HepG2 (cell line): ENCODE data around the gene CNTN4. TPM values are rescaled to one million over a fixed set of nuclear protein-coding genes. Genes with fewer than 3 reads are reported as not detected.

Experiments
- ATAC-seq: fragments of 200-7000 bp; cut with Tn5 transposase; 3 replicates; pipeline ENCODE4 v1.9.1; 2020; ENCODE audit warnings: mild to moderate bottlenecking, moderate library complexity
- BruUV-seq: library from RNA; stranded (reverse); fragments of 400-500 nt; replicated peaks from 2 replicates; lab custom pipeline; 2021; lab: Mats Ljungman, UMichigan
- CTCF ChIA-PET: fragments of 300-600 bp; formaldehyde crosslinking; extraction: SDS; loops from one replicate; lab custom pipeline; 2021; ENCODE audit warnings: low total read pairs, inconsistent platforms, low intra/inter-chr PET ratio; lab: Yijun Ruan, JAX
- POLR2A ChIA-PET: fragments of 350-600 bp; sonication (Branson Sonifier 250); formaldehyde crosslinking; loops from one replicate; lab custom pipeline; 2020; ENCODE audit warnings: antibody characterized with exemption, inconsistent platforms; lab: Yijun Ruan, JAX
- DNase-seq: peaks from one replicate; pipeline ENCODE4 v3.0.0-alpha.2; 2015; ENCODE audit warnings: low spot score
- FAIRE-seq: peaks from 3 replicates; lab custom pipeline; 2011; peaks lifted over from hg19 to GRCh38; lab: Jason Lieb, UNC
- H2AFZ ChIP-seq: one replicate; pipeline ENCODE4 v1.6.1; 2011; ENCODE audit warnings: low read length, inconsistent platforms
- H3K27ac ChIP-seq: fragments of 300-600 bp; 3 replicates; pipeline ENCODE4 v1.8.0; 2011; ENCODE audit warnings: mixed run types, mild to moderate bottlenecking, mixed read lengths, low read length, inconsistent platforms; ENCODE audit not compliant: insufficient read depth; ENCODE audit errors: extremely low read length
- H3K27me3 ChIP-seq, 2 experiments: fragments of 200-600 bp in 1 of 2; 2 replicates in 1 of 2; 3 replicates in 1 of 2; pipeline versions ENCODE4 v1.6.0 to v1.8.0; 2011; ENCODE audit warnings: low read length in 2 of 2, mild to moderate bottlenecking in 2 of 2, moderate library complexity in 2 of 2, inconsistent platforms in 1 of 2; ENCODE audit not compliant: insufficient read depth in 2 of 2, control insufficient read depth in 1 of 2
- H3K36me3 ChIP-seq, 2 experiments: fragments of 200-600 bp in 1 of 2; replicated peaks in 1 of 2; 2 replicates in 1 of 2; 3 replicates in 1 of 2; pipeline versions ENCODE4 v1.5.1 to v1.8.0; 2011; ENCODE audit warnings: low read length in 2 of 2, inconsistent platforms in 1 of 2; ENCODE audit not compliant: insufficient read depth in 2 of 2, control insufficient read depth in 1 of 2
- H3K4me1 ChIP-seq: 2 replicates; pipeline ENCODE4 v1.5.1; 2012; ENCODE audit warnings: low read length, inconsistent platforms; ENCODE audit not compliant: insufficient read depth
- H3K4me2 ChIP-seq: 2 replicates; pipeline ENCODE4 v1.6.0; 2011; ENCODE audit warnings: low read depth, low read length, inconsistent platforms
- H3K4me3 ChIP-seq, 3 experiments: fragments of 200-600 bp in 1 of 3; sonication (generic), shearing (Covaris generic) in 1 of 3; replicated peaks in 1 of 3; 2 replicates each; pipeline ENCODE4 v1.5.1; 2011 to 2016; ENCODE audit warnings: low read length in 3 of 3, inconsistent platforms in 2 of 3, low read depth in 2 of 3, mild to moderate bottlenecking in 2 of 3, control low read depth in 1 of 3, mixed read lengths in 1 of 3; ENCODE audit not compliant: insufficient read depth in 1 of 3
- H3K79me2 ChIP-seq: one replicate; pipeline ENCODE4 v1.6.1; 2011; ENCODE audit warnings: low read length, inconsistent platforms; ENCODE audit not compliant: insufficient read depth
- H3K9ac ChIP-seq: 2 replicates; pipeline ENCODE4 v1.6.0; 2011; ENCODE audit warnings: mild to moderate bottlenecking, low read depth, low read length, inconsistent platforms; ENCODE audit not compliant: insufficient read depth
- H3K9me3 ChIP-seq: 2 replicates; pipeline ENCODE4 v1.5.1; 2012; ENCODE audit warnings: mild to moderate bottlenecking, low read length
- H4K20me1 ChIP-seq: 2 replicates; pipeline ENCODE4 v1.6.0; 2011; ENCODE audit warnings: inconsistent platforms, mild to moderate bottlenecking, low read length, moderate library complexity; ENCODE audit not compliant: insufficient read depth
- HOXA3 ChIP-seq: sonication (generic); formaldehyde crosslinking; IDR thresholded peaks from 2 replicates; pipeline ENCODE4 v1.5.0; 2020; ENCODE audit warnings: missing genetic modification reagents
- PCBP2 ChIP-seq: fragments of 200-400 bp; formaldehyde crosslinking; optimal IDR thresholded peaks from 2 replicates; pipeline ENCODE3; 2018; ENCODE audit warnings: low read length, low read depth; ENCODE audit not compliant: poor library complexity, severe bottlenecking
- THAP11 ChIP-seq: IDR thresholded peaks from 2 replicates; pipeline ENCODE4 v1.6.1; 2016; ENCODE audit warnings: missing biosample characterization, missing genetic modification reagents
- ZIK1 ChIP-seq: sonication (generic); formaldehyde crosslinking; IDR thresholded peaks from 2 replicates; pipeline ENCODE4 v1.5.0; 2020; ENCODE audit warnings: mild to moderate bottlenecking, low read depth, missing genetic modification reagents, borderline replicate concordance
- ZNF205 ChIP-seq: IDR thresholded peaks from 2 replicates; pipeline ENCODE4 v1.6.1; 2018; ENCODE audit warnings: missing biosample characterization, missing genetic modification reagents
- ZNF660 ChIP-seq: sonication (generic); formaldehyde crosslinking; IDR thresholded peaks from 2 replicates; pipeline ENCODE4 v1.5.1; 2020; ENCODE audit warnings: mild to moderate bottlenecking, low read depth, missing genetic modification reagents, borderline replicate concordance
- ZNF776 ChIP-seq: sonication (generic); formaldehyde crosslinking; IDR thresholded peaks from 2 replicates; pipeline ENCODE4 v1.4.0; 2020; ENCODE audit warnings: mild to moderate bottlenecking, missing genetic modification reagents
- ZNF782 ChIP-seq: sonication (generic); formaldehyde crosslinking; IDR thresholded peaks from 2 replicates; pipeline ENCODE4 v1.4.0; 2020; ENCODE audit warnings: missing genetic modification reagents, mild to moderate bottlenecking, borderline replicate concordance
- WGBS: methylation state at CpG from one replicate; pipeline ENCODE4 v1.1.6; 2017; ENCODE audit warnings: low lambda C conversion rate; 5-methylcytosine and 5-hydroxymethylcytosine counted together
- in situ Hi-C: cut with HindIII; loops from 2 replicates; pipeline ENCODE4 v1.10.0; 2017; ENCODE audit warnings: low pct_unique_long_range_greater_than_20kb; ENCODE audit not compliant: extremely low pct_ligation_motif_present
- intact Hi-C: fragments of 100-400 bp; cut with micrococcal nuclease; formaldehyde crosslinking; loops from one replicate; pipeline ENCODE4 v1.10.0; 2022; ENCODE audit not compliant: unreplicated experiment
- polyA plus RNA-seq, 8 experiments: library from polyadenylated mRNA; depleted of rRNA in 3 of 8; stranded (reverse) in 7 of 8; unstranded in 1 of 8; fragments of >200 nt; fragmentation: Illumina TruSeq in 4 of 8; extraction: Trizol in 4 of 8; gene quantifications; 2 replicates each; pipeline versions ENCODE4 v1.2.1 to v1.2.3, GENCODE V29; 2011 to 2016; ENCODE audit warnings: low read depth in 4 of 8, missing spikeins in 1 of 8, mixed read lengths in 1 of 8; ENCODE audit not compliant: insufficient read depth in 1 of 8
- total RNA-seq, 5 experiments: library from RNA; depleted of rRNA; stranded (reverse); fragments of >200 nt; fragmentation: Illumina TruSeq; extraction: Trizol; gene quantifications; 2 replicates each; pipeline ENCODE4 v1.2.3, GENCODE V29; 2016; ENCODE audit warnings: low read depth in 1 of 5
- TF ChIP-seq, protein P1 (sequence below): sonication (generic); formaldehyde crosslinking; IDR thresholded peaks from 2 replicates; pipeline ENCODE4 v1.5.1; 2020; ENCODE audit warnings: missing genetic modification reagents, mild to moderate bottlenecking, borderline replicate concordance
- TF ChIP-seq, protein P2 (sequence below): fragments of 450-650 bp; IDR thresholded peaks from 2 replicates; pipeline ENCODE4 v1.6.1; 2016
- TF ChIP-seq, protein P3 (sequence below): sonication (generic); formaldehyde crosslinking; IDR thresholded peaks from 2 replicates; pipeline ENCODE4 v1.5.0; 2020; ENCODE audit warnings: mild to moderate bottlenecking, missing genetic modification reagents, borderline replicate concordance
- TF ChIP-seq, protein P4 (sequence below): sonication (generic); formaldehyde crosslinking; IDR thresholded peaks from 2 replicates; pipeline ENCODE4 v1.5.1; 2020; ENCODE audit warnings: mild to moderate bottlenecking, missing genetic modification reagents, moderate library complexity

Gene CNTN4
- total and polyA plus RNA-seq, 2 of the 13 experiments (the other 11 are each of a cell fraction or from before 2014, with no cell fraction given): 0.01 to 0.13 TPM

DNA sequence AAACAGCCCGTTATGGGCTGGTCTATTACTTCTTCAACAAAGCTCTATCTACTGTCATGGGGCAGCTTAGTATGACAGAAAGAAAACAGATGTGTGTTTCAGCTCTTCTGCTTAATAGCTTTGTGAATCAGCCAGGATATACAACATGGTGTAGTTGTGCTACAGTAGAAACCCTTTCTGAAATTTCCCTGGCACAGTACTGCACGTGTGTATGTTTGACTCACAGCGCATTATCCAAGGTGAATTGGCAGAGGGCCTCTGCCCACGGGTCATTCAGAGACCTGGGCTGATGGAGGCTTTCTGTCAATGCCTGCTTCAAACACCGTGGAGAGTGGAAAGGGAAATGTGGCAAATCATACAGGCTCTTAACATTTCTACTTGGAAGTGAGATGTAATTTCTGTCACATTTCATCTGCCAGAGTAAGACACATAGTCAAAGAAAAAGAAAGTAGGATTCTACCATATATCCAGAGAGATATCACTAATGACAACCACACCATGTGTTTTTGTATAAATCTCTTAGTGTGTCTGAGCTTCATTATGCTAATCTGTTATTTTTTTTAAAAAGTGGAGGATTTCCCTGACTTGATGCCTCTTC lies 505.1 kb downstream of the CNTN4 start (continued):
- TF ChIP-seq, protein P1, sequence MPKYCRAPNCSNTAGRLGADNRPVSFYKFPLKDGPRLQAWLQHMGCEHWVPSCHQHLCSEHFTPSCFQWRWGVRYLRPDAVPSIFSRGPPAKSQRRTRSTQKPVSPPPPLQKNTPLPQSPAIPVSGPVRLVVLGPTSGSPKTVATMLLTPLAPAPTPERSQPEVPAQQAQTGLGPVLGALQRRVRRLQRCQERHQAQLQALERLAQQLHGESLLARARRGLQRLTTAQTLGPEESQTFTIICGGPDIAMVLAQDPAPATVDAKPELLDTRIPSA (CRISPR knock-in tag): no peak
- no peak for TF ChIP-seq ZNF205 (CRISPR knock-in tag)
- TF ChIP-seq ZNF776 (CRISPR knock-in tag): no peak
- TF ChIP-seq ZIK1 (CRISPR knock-in tag): no peak

DNA sequence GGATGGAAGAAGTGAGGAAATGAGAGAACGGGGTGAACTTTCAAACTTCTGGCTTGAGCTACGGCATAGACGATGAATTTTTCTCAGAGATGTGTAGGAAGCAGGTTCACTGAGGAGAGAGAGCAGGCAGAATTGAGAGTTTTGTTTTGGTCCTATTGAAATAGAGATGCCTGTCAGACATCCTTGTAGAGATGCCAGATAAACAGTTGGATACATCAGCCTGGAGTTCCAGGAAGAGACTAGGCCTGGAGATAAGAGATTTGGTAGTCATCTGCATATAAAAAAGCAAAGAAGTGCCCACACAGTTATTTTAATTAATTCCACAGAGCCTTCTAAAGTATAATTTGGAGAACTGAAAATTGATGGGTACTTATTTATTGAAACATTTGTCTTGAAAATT lies 515.9 kb downstream of the CNTN4 start:
- Histone ChIP-seq H3K9ac (no peak overlapping the region), H3K36me3 (no peaks in the 10 kb centered on the region), H3K79me2 (no peaks in the 10 kb centered on the region), H3K9me3 (no peaks in the 10 kb centered on the region), H3K27ac (no peak overlapping the region), H3K4me1 (no peaks in the 10 kb centered on the region), H2AFZ (no peak overlapping the region), H3K4me3 (no peak overlapping the region), H4K20me1 (no peaks in the 10 kb centered on the region), H3K4me2 (no peak overlapping the region), H3K27me3 (no peaks in the 10 kb centered on the region)
- ChIA-PET POLR2A (no interaction called here), CTCF (no interaction called here)
- WGBS: 72% methylated on average over 3 of the region's 3 CpGs
- BruUV-seq: no TSS peak
- TF ChIP-seq, protein P2, sequence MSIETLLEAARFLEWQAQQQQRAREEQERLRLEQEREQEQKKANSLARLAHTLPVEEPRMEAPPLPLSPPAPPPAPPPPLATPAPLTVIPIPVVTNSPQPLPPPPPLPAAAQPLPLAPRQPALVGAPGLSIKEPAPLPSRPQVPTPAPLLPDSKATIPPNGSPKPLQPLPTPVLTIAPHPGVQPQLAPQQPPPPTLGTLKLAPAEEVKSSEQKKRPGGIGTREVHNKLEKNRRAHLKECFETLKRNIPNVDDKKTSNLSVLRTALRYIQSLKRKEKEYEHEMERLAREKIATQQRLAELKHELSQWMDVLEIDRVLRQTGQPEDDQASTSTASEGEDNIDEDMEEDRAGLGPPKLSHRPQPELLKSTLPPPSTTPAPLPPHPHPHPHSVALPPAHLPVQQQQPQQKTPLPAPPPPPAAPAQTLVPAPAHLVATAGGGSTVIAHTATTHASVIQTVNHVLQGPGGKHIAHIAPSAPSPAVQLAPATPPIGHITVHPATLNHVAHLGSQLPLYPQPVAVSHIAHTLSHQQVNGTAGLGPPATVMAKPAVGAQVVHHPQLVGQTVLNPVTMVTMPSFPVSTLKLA: no peak
- TF ChIP-seq ZNF782 (no peak), ZNF660 (CRISPR knock-in tag) (no peak), HOXA3 (CRISPR knock-in tag) (no peak), THAP11 (CRISPR knock-in tag) (no peak), PCBP2 (no peak)
- TF ChIP-seq, protein P3, sequence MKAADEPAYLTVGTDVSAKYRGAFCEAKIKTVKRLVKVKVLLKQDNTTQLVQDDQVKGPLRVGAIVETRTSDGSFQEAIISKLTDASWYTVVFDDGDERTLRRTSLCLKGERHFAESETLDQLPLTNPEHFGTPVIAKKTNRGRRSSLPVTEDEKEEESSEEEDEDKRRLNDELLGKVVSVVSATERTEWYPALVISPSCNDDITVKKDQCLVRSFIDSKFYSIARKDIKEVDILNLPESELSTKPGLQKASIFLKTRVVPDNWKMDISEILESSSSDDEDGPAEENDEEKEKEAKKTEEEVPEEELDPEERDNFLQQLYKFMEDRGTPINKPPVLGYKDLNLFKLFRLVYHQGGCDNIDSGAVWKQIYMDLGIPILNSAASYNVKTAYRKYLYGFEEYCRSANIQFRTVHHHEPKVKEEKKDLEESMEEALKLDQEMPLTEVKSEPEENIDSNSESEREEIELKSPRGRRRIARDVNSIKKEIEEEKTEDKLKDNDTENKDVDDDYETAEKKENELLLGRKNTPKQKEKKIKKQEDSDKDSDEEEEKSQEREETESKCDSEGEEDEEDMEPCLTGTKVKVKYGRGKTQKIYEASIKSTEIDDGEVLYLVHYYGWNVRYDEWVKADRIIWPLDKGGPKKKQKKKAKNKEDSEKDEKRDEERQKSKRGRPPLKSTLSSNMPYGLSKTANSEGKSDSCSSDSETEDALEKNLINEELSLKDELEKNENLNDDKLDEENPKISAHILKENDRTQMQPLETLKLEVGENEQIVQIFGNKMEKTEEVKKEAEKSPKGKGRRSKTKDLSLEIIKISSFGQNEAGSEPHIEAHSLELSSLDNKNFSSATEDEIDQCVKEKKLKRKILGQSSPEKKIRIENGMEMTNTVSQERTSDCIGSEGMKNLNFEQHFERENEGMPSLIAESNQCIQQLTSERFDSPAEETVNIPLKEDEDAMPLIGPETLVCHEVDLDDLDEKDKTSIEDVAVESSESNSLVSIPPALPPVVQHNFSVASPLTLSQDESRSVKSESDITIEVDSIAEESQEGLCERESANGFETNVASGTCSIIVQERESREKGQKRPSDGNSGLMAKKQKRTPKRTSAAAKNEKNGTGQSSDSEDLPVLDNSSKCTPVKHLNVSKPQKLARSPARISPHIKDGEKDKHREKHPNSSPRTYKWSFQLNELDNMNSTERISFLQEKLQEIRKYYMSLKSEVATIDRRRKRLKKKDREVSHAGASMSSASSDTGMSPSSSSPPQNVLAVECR (CRISPR knock-in tag): no peak
- TF ChIP-seq, protein P4, sequence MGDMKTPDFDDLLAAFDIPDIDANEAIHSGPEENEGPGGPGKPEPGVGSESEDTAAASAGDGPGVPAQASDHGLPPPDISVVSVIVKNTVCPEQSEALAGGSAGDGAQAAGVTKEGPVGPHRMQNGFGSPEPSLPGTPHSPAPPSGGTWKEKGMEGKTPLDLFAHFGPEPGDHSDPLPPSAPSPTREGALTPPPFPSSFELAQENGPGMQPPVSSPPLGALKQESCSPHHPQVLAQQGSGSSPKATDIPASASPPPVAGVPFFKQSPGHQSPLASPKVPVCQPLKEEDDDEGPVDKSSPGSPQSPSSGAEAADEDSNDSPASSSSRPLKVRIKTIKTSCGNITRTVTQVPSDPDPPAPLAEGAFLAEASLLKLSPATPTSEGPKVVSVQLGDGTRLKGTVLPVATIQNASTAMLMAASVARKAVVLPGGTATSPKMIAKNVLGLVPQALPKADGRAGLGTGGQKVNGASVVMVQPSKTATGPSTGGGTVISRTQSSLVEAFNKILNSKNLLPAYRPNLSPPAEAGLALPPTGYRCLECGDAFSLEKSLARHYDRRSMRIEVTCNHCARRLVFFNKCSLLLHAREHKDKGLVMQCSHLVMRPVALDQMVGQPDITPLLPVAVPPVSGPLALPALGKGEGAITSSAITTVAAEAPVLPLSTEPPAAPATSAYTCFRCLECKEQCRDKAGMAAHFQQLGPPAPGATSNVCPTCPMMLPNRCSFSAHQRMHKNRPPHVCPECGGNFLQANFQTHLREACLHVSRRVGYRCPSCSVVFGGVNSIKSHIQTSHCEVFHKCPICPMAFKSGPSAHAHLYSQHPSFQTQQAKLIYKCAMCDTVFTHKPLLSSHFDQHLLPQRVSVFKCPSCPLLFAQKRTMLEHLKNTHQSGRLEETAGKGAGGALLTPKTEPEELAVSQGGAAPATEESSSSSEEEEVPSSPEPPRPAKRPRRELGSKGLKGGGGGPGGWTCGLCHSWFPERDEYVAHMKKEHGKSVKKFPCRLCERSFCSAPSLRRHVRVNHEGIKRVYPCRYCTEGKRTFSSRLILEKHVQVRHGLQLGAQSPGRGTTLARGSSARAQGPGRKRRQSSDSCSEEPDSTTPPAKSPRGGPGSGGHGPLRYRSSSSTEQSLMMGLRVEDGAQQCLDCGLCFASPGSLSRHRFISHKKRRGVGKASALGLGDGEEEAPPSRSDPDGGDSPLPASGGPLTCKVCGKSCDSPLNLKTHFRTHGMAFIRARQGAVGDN (CRISPR knock-in tag): no peak
- FAIRE-seq (no peak), DNase-seq (no peak), ATAC-seq (no peak)
- in situ Hi-C loops (no loop called here), intact Hi-C loops (no loop called here)
